GM23248 (cell line): ENCODE data around the gene CFAP73. TPM values are rescaled to one million over a fixed set of nuclear protein-coding genes. Genes with fewer than 3 reads are reported as not detected.

ENCODE experiments used
- DNase-seq: peaks from one replicate; pipeline ENCODE4 v3.0.0-alpha.2; 2015
- H2AFZ ChIP-seq: fragments of 200-600 bp; sonication (generic); 2 replicates; pipeline ENCODE4 v1.6.1; 2016; ENCODE audit warnings: antibody characterized with exemption
- H3F3A ChIP-seq: fragments of 200-600 bp; sonication (generic); 2 replicates; pipeline ENCODE4 v1.6.1; 2016; ENCODE audit warnings: mild to moderate bottlenecking, antibody characterized with exemption, mixed run types; ENCODE audit not compliant: insufficient read depth
- H3K27ac ChIP-seq: fragments of 200-600 bp; sonication (generic); 2 replicates; pipeline ENCODE4 v1.5.1; 2016; ENCODE audit warnings: mild to moderate bottlenecking
- H3K27me3 ChIP-seq: fragments of 200-600 bp; sonication (generic); replicated peaks from 2 replicates; pipeline ENCODE4 v1.6.1; 2016; ENCODE audit warnings: mild to moderate bottlenecking; ENCODE audit not compliant: insufficient read depth
- H3K36me3 ChIP-seq: fragments of 200-600 bp; sonication (generic); 2 replicates; pipeline ENCODE4 v1.6.1; 2016; ENCODE audit warnings: low read depth, mild to moderate bottlenecking
- H3K4me1 ChIP-seq: fragments of 200-600 bp; sonication (generic); 2 replicates; pipeline ENCODE4 v1.6.1; 2016; ENCODE audit warnings: mild to moderate bottlenecking; ENCODE audit not compliant: insufficient read depth
- H3K4me2 ChIP-seq: fragments of 200-600 bp; sonication (generic); one replicate; pipeline ENCODE4 v1.6.1; 2016; ENCODE audit warnings: mild to moderate bottlenecking; ENCODE audit not compliant: unreplicated experiment
- H3K4me3 ChIP-seq: fragments of 200-600 bp; sonication (generic); 2 replicates; pipeline ENCODE4 v1.5.1; 2016; ENCODE audit warnings: mild to moderate bottlenecking
- H3K79me2 ChIP-seq: fragments of 200-600 bp; sonication (generic); 2 replicates; pipeline ENCODE4 v1.6.1; 2016; ENCODE audit warnings: mild to moderate bottlenecking; ENCODE audit not compliant: insufficient read depth
- H3K9ac ChIP-seq: fragments of 200-600 bp; sonication (generic); 2 replicates; pipeline ENCODE4 v1.6.1; 2016; ENCODE audit warnings: mild to moderate bottlenecking
- H3K9me2 ChIP-seq: fragments of 200-600 bp; sonication (generic); 2 replicates; pipeline ENCODE4 v1.6.1; 2016; ENCODE audit warnings: mixed run types, mild to moderate bottlenecking, moderate library complexity; ENCODE audit not compliant: insufficient read depth
- H3K9me3 ChIP-seq: fragments of 200-600 bp; sonication (generic); one replicate; pipeline ENCODE4 v1.6.1; 2017; ENCODE audit warnings: low read depth
- H4K20me1 ChIP-seq: fragments of 200-600 bp; sonication (generic); 2 replicates; pipeline ENCODE4 v1.6.0; 2016; ENCODE audit not compliant: insufficient read depth
- EZH2 ChIP-seq: fragments of 200-600 bp; sonication (generic); IDR thresholded peaks from 2 replicates; pipeline ENCODE4 v1.6.1; 2018; ENCODE audit warnings: antibody characterized with exemption, mild to moderate bottlenecking; ENCODE audit not compliant: insufficient read depth, poor library complexity, severe bottlenecking
- EZH2phosphoT487 ChIP-seq: fragments of 200-600 bp; sonication (generic); IDR thresholded peaks from 2 replicates; pipeline ENCODE4 v1.6.1; 2018; ENCODE audit warnings: antibody characterized with exemption, moderate library complexity, mild to moderate bottlenecking, low read depth; ENCODE audit not compliant: insufficient read depth
- WGBS, 2 experiments: methylation state at CpG; one replicate each; pipeline ENCODE4 v1.1.6; 2015 to 2017; ENCODE audit warnings: low lambda C conversion rate in 2 of 2, low coverage in 1 of 2; ENCODE audit errors: missing lambda C conversion rate in 2 of 2; 5-methylcytosine and 5-hydroxymethylcytosine counted together
- in situ Hi-C: fragments of 300-500 bp; cut with MboI; formaldehyde crosslinking; loops from 2 replicates; pipeline ENCODE4 v1.15.0; 2020
- polyA plus RNA-seq: library from polyadenylated mRNA; unstranded; fragments of >200 nt; fragmentation: Nextera tagmentation; extraction: Ambion mirVana; gene quantifications from 2 replicates; pipeline ENCODE4 v1.2.1, GENCODE V29; 2016
- total RNA-seq: library from RNA; depleted of rRNA; stranded (reverse); fragments of >200 nt; shearing (Covaris generic); gene quantifications from 2 replicates; pipeline ENCODE4 v1.2.3, GENCODE V29; 2014

The CFAP73 gene
- total and polyA plus RNA-seq, 2 experiments from 2014 or later, result not detected

DNA sequence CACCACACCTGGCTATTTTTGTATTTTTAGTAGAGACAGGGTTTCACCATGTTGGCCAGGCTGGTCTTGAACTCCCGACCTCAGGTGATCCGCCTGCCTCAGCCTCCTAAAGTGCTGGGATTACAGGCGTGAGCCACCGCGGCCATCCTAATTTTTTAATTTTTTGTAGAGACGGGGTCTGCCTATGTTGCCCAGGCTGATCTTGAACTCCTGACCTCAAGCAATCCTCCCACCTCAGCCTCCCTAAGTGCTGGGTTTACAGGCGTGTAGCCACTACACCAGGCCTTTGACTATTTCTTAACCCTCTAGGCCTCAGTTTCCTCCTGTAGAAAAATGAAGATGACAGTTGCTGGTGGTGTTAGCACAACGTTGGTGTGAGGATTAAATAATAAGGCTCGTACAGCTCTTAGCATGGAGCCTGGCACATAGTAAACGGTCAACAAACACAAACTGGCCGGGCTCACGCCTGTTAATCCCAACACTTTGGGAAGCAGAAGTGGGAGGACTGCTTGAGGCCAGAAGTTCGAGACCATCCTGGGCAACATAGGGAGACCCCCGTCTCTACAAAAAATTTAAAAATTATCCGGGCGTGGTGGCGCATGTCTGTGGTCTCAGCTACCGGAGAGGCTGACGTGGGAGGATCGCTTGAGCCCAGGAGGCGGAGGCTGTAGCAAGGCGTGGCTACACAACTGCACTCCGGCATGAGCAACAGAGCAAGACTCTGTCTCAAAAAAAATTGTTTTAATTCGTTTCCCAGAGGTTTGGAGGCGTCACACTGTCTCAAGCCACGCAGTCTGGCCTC, 34.8 kb downstream of the CFAP73 start:
- H3K4me3 ChIP-seq, result peak overlapping the region; percentile 81
- H3K9ac ChIP-seq, result peak overlapping the region; percentile 97
- DNase-seq, result no peak
- no peaks in the 10 kb centered on the region for H3F3A ChIP-seq
- in situ Hi-C loops, result no loop called here
- no peak for TF ChIP-seq EZH2phosphoT487
- no peak for TF ChIP-seq EZH2
- peak overlapping the region; percentile 84 for H2AFZ ChIP-seq
- H3K9me2 ChIP-seq, result no peaks in the 10 kb centered on the region
- H3K9me3 ChIP-seq, result no peaks in the 10 kb centered on the region
- H4K20me1 ChIP-seq, result no peaks in the 10 kb centered on the region
- peaks cover 3% of the 10 kb centered on the region; the same call in 1 of the 2 replicates for H3K4me1 ChIP-seq
- peak overlapping the region; percentile 90 for H3K4me2 ChIP-seq
- peak overlapping the region; percentile 93 for H3K27ac ChIP-seq
- H3K36me3 ChIP-seq, result no peaks in the 10 kb centered on the region
- H3K79me2 ChIP-seq, result peaks cover 60% of the 10 kb centered on the region
- no peaks in the 10 kb centered on the region for H3K27me3 ChIP-seq
- WGBS, 2 experiments, result 17 to 18% methylated on average over 26 of the region's 26 CpGs

DNA sequence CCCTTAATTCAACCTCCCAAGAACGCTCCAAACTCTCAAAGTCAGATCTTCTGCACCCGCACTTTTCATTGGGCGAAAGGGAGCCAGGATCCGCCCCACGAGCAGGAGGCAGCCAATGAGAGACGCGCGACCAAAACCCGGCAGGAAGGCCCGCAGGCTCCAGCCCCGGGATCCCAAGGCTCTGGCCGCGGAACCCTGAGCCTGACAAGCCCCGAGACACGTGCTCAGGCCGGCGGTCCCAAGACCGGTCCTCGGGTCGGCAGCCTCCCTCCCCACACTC, 35.3 kb downstream of the CFAP73 start:
- DNase-seq, result peak; percentile 98
- Histone ChIP-seq H3K4me3 (peak overlapping the region; percentile 81), H3K4me2 (peak overlapping the region; percentile 90), H3K27ac (peak overlapping the region; percentile 93), H3K27me3 (no peaks in the 10 kb centered on the region), H4K20me1 (no peaks in the 10 kb centered on the region), H3K4me1 (peaks cover 3% of the 10 kb centered on the region; the same call in 1 of the 2 replicates), H3K9ac (peak overlapping the region; percentile 97), H3K36me3 (no peaks in the 10 kb centered on the region), H3K9me2 (no peaks in the 10 kb centered on the region), H2AFZ (peak overlapping the region; percentile 84), H3K79me2 (peaks cover 60% of the 10 kb centered on the region), H3F3A (no peaks in the 10 kb centered on the region), H3K9me3 (no peaks in the 10 kb centered on the region)
- 1 to 2% methylated on average over 19 to 20 of the region's 20 CpGs for WGBS, 2 experiments
- TF ChIP-seq EZH2 (no peak), EZH2phosphoT487 (no peak)
- in situ Hi-C loops, result no loop called here

DNA sequence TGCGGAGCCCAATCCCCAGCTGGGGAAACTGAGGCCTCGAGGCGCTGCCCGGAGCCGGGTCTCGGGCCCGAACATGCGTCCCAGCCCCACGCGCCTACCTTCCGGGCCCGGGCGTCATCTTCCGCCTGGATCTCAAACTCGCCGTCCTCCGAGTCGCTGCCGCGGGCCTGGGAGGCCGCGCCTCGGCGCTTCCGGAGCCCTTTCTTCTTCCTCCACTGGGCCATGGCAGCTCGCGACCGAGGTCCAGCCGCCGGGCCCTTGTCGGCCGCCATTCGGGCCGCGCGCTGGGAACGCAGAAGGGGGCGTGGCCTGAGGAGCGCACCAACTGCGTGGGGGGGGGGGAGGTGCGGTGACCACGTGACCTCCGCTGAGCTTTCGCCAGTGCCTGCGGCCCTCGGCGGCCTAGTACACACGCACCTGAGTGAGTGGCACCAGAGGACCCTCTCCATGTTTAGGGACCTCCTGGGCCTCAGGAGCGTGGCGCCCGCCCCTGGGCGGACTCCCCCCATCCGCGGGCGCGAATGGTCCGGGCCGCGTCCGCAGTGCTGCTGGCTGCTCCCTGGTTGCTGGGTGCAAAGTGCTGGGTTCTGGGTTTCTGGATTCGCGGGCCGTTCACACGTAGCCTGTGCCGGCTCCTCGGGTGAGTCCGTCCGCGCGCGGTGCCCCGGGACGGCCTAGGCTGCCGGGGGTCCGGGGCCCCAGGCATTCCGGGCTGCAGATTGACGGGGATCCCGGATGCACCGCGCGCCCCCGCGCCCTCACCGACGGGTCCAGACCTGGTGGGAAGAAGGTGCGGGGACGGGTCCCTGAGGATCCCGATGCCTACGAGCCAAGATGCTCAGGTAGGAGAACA, 35.9 kb downstream of the CFAP73 start, which contains the start of the genes DDX54 and RITA1:
DDX54 (minus strand) TSS at position 299 of the 853 bp plus-strand sequence; CDS start at position 272, 27 bp downstream.
RITA1 (plus strand) TSS at position 542 of the 853 bp plus-strand sequence. CDS start 1,026 bp downstream, outside the sequence.
- H3K4me1 ChIP-seq, result peaks cover 3% of the 10 kb centered on the region; the same call in 1 of the 2 replicates
- H3K27ac ChIP-seq, result peak within 1 kb of the TSS; percentile 93
- H2AFZ ChIP-seq, result peak within 1 kb of the TSS; percentile 84
- peak within 1 kb of the TSS; percentile 81 for H3K4me3 ChIP-seq
- H3K9me2 ChIP-seq, result no peaks in the 10 kb centered on the region
- 0 to 1% methylated on average over 72 to 77 of the region's 89 CpGs for WGBS, 2 experiments
- H3K9ac ChIP-seq, result peak within 1 kb of the TSS; percentile 97
- peak; percentile 86 for DNase-seq
- TF ChIP-seq EZH2 (no peak), EZH2phosphoT487 (no peak)
- no peaks in the 10 kb centered on the region for H3K27me3 ChIP-seq
- no peaks in the 10 kb centered on the region for H3F3A ChIP-seq
- H3K79me2 ChIP-seq, result peaks cover 56% of the 10 kb centered on the region
- H3K4me2 ChIP-seq, result peak within 1 kb of the TSS; percentile 90
- in situ Hi-C loops, result no loop called here
- H3K9me3 ChIP-seq, result no peaks in the 10 kb centered on the region
- H4K20me1 ChIP-seq, result no peaks in the 10 kb centered on the region
- H3K36me3 ChIP-seq, result no peaks in the 10 kb centered on the region

DNA sequence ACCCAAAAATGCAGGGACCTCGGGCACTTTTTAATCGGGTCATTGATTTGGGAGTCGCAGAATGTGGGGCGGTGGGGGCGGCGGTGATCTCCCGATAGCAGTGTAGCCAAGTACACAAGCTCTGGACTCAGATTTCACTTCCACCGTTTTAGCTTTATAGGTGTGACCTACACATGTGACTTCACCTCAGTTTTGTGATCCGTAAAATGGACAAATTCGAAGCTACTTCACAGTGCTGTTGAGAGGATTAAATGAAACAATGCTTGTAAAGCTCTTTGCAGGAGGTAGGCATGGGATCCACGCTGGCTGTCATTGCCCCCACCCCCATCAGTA, 36.5 kb downstream of the CFAP73 start:
- H3K79me2 ChIP-seq, result peaks cover 52% of the 10 kb centered on the region
- in situ Hi-C loops, result no loop called here
- peak; percentile 43 for DNase-seq
- H3K9me2 ChIP-seq, result no peaks in the 10 kb centered on the region
- 3% methylated on average over 11 of the region's 11 CpGs for WGBS, 2 experiments
- TF ChIP-seq EZH2 (no peak), EZH2phosphoT487 (no peak)
- no peaks in the 10 kb centered on the region for H3K27me3 ChIP-seq
- peak overlapping the region; percentile 93 for H3K27ac ChIP-seq
- H4K20me1 ChIP-seq, result no peaks in the 10 kb centered on the region
- peak overlapping the region; percentile 84 for H2AFZ ChIP-seq
- H3F3A ChIP-seq, result no peaks in the 10 kb centered on the region
- peak overlapping the region; percentile 90 for H3K4me2 ChIP-seq
- no peaks in the 10 kb centered on the region for H3K9me3 ChIP-seq
- peaks cover 3% of the 10 kb centered on the region; the same call in 1 of the 2 replicates for H3K4me1 ChIP-seq
- H3K9ac ChIP-seq, result peak overlapping the region; percentile 97
- no peaks in the 10 kb centered on the region for H3K36me3 ChIP-seq
- peak overlapping the region; percentile 81 for H3K4me3 ChIP-seq
